PFSK-1 (cell line): Measurements from ENCODE around the gene LYSMD3.

ENCODE experiments used
- SIN3A ChIP-seq: IDR thresholded peaks from 2 replicates; pipeline ENCODE4 v1.6.1; 2012; ENCODE audit warnings: mild to moderate bottlenecking, low read length, moderate library complexity, borderline replicate concordance; ENCODE audit not compliant: insufficient read depth
- TAF1 ChIP-seq: IDR thresholded peaks from 2 replicates; pipeline ENCODE4 v1.6.1; 2012; ENCODE audit warnings: low read length, control low read depth, borderline replicate concordance; ENCODE audit not compliant: insufficient read depth

GRCh38 chr5:90575712-90576111 lies 46.3 kb upstream of the LYSMD3 start:
- TF ChIP-seq TAF1 (no peak), SIN3A (no peak)
